G401.6 (cell line): ENCODE data around the gene HSPB6.
"Not testable (repeated sequence)": the region's sequence is repeated elsewhere in the genome, so short reads cannot be mapped to it uniquely, and the experiment has no call there.

ENCODE experiments used
- FAIRE-seq: peaks from 2 replicates; lab custom pipeline; 2012; peaks lifted over from hg19 to GRCh38; lab: Jason Lieb, UNC

Gene HSPB6

DNA sequence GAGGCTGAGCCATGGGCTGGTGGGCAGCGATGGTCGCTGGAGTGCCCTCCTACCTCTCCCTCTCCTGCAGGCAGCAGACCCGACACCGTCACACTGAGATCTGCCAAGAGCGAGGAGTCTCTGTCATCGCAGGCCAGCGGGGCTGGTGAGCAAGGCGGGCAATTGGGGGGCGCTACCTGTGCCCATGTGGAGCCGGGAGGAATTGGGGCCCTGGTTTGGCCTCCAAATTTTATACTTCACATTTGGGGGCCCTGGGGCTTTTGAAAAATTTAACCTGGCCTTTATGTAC, 28.5 kb upstream of the HSPB6 start:
- no peak for FAIRE-seq

DNA sequence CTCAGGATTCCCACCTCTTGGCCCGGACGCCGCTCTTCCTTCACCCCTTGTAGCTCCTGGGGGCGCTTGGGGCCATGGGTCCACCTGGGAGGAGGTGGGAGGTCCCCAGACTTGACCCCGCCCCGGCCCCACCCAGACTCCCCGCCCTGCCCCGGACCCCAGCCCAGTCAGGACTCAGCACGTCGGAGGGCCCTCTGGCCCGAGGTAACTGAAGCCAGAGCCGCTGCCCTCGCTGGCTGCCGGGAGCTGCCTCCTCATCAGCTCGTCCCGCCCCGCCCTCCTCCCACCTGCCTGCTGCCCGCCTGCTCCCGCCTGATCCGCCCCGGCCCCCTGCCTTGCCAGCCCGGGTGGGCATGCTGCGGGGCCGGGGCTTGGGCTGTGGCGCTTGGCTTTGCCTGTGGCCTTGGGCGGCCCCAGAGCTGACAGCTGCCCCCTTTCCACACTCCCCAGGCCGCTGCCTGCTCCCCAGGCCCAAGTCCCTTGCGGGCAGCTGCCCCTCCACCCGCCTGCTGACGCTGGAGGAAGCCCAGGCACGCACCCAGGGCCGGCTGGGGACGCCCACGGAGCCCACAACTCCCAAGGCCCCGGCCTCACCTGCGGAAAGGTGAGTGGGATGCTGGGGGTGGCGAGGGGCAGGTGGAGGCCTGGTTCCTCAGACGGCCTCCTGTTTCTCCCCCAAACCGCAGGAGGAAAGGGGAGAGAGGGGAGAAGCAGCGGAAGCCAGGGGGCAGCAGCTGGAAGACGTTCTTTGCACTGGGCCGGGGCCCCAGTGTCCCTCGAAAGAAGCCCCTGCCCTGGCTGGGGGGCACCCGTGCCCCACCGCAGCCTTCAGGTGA, 27.9 kb upstream of the HSPB6 start:
- FAIRE-seq = no peak

- no peak for FAIRE-seq
These were observed 26.9 kb upstream of the HSPB6 start for GRCh38 chr19:35783469-35784434.

DNA sequence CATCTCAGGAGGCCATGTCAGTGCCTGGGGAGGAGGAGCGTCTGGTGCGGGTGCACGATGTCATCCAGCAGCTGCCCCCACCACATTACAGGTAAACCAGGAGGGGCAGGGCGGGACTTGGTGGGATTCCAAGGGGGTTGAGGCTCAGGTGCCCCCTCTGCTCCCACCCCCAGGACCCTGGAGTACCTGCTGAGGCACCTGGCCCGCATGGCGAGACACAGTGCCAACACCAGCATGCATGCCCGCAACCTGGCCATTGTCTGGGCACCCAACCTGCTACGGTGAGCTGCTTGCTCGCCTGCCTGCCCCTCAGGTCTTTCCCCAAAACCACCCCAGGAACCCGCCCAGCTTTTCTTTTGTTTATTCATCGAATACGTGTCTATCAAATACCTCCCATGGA, 25.8 kb upstream of the HSPB6 start:
- no peak for FAIRE-seq

DNA sequence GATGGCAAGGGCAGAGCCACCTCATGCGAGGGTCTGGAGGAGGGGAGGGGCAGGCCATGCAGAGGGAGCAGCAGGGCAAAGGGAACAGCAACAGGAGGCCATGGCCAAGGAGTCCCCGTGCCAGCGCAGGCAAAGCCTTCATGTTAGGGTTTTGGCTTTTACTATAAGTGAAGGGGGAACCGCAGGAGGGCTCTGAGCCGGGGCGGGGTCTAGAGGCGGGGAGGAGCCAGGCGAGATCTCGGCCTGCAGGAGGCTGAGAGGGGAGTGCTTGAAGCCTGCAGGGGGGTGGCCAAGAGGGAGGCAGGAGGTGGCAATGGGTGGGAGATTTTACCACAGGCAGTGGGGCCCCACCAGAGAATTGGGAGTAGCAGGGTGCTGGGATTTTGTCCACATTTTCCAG, 24.8 kb upstream of the HSPB6 start:
- FAIRE-seq = no peak

GRCh38 chr19:35780717-35781116, 23.9 kb upstream of the HSPB6 start:
- no peak for FAIRE-seq

DNA sequence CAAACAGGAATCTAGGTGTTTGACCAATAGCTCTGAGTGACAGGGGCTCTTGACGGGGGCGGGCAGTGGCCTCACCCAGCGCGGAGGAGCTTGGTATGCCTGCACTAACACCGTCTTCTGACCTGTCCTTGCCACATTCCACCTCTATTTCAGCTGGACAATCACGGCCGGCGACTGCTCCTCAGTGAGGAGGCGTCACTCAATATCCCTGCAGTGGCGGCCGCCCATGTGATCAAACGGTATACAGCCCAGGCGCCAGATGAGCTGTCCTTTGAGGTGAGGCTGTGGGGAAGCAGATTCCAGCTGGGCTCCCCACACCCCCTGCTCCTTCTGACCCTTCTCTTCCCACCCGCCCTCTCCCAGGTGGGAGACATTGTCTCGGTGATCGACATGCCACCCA, 23.2 kb upstream of the HSPB6 start:
- no peak for FAIRE-seq

DNA sequence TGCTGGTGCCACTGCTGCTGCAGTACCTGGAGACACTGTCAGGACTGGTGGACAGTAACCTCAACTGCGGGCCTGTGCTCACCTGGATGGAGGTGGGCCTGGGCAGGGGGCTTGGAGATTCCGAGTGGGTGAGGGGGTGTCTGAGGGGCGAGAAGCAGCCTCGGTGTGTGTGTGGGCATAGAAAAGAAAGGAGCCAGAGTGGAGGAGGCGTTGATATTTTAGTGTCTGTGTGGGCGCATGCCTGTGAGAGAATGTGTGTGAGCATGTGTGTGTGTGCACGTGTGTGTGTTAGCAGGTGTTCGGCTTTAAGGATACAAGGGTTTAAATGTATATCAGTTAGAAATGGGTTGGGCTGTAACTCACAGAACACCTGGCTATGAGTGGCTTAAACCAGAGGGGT, 22.2 kb upstream of the HSPB6 start:
- FAIRE-seq = no peak

DNA sequence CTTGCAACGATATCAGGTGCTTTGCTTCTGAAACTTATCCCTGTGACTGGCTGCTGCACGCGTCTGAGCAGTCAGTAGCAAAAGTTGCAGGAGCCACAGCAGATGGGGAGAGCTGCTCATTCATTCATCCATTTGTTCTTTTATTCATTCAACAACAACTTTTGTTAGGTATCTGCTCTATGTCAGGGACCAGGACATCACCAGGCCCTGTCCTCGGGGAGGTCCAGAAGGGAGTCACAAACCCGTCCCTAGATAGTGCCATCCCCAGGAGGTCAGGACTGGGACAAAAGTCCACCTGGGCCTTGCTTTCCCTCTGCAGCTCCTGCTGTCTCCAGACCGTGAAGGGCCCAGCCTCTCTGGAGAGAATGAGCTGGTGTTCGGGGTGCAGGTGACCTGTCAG, 21.1 kb upstream of the HSPB6 start:
- FAIRE-seq = no peak

GRCh38 chr19:35777086-35777841, 20.4 kb upstream of the HSPB6 start:
- FAIRE-seq = no peak

GRCh38 chr19:35776102-35776788, 19.4 kb upstream of the HSPB6 start:
- no peak for FAIRE-seq

DNA sequence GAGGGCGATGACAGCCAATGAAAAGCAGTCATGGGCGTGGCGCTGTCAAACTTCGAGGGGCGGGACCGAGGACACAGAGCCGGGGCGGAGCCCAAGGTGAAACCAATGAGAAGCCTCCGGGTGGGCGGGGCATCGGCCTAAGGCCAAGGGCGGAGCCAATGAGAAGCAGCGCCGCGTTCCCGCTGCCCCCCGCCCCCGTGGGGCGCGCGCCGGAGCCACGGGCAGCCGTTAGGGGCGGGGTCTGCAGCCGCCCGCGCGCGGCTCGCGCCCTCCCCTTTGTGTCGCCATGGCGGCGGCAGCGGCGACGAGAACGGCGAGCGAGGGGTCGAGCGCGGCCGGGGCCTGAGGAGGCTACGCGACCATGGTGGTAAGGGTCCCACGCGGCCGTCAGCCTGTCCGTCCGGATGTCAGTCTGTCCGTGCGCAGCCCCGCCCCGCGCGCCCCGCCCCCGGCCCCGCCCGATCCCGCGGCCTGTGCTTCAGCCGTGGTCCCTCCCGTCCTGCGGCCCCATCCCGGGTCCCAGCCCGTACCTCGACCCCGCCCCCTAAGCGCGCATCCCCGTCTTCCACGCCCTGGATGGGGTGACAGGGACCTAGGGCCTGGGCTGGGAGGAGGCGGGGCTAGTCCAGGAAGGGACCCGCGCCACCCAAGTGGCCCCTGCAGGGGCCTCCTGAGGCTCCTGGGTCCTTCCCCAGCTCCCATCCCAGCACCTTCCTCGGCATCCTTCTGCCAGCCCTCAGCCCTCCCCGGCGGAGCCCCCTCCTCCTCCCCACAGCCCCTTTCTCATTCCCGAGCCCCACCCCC, 18.7 kb upstream of the HSPB6 start, which contains the start of gene ARHGAP33:
ARHGAP33 (plus strand) TSS at position 267 of the 804 bp plus-strand sequence; CDS start at position 362, 95 bp downstream.
- FAIRE-seq = peak; percentile 96

DNA sequence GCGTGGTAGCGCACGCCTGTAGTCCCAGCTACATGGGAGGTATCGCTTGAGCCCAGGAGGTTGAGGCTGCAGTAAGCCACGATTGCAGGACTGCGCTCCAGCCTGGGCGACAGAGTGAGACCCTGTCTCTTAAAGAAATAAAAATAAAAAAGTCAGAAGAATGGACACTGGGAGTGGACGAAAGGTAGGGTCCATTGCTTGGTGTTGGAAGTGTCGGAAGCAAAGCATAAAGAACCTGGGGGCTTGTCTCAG, 18.1 kb upstream of the HSPB6 start:
- FAIRE-seq = no peak

DNA sequence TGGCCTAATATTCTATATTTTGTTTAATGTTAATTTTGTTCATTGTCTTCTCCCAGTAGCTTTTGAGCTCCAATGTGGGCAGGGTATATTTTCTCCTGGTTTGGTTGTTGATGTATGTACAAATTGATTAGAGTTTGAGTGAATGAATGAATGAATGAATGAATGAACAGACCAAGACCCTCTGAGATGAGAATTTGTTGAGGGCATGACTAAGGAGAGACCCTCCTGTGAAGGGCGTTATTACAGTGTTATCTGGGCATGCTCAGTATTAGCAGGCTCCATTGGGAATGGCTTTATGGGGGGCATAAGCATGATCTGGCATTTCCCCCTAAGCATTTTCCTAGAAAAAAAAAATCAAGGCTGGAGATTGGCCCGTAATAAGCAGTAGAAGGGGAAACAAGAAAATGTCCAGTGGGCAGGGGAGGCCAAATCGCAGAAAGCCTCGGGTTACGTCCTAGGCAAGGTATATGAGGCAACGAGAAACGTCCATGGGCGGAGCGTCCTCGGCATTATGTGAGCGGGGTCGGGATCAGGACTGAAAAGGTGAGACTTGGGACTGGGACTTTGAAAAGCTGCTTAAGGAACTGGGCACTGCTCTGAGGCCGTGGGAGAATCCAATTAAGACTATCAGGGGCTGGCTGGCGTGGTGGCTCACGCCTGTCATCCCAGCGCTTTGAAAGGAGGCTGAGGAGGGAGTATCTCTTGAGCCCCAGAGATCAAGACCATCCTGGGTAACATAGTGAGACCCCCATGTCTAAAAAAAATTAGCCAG, 17.6 kb upstream of the HSPB6 start:
- FAIRE-seq = no peak

DNA sequence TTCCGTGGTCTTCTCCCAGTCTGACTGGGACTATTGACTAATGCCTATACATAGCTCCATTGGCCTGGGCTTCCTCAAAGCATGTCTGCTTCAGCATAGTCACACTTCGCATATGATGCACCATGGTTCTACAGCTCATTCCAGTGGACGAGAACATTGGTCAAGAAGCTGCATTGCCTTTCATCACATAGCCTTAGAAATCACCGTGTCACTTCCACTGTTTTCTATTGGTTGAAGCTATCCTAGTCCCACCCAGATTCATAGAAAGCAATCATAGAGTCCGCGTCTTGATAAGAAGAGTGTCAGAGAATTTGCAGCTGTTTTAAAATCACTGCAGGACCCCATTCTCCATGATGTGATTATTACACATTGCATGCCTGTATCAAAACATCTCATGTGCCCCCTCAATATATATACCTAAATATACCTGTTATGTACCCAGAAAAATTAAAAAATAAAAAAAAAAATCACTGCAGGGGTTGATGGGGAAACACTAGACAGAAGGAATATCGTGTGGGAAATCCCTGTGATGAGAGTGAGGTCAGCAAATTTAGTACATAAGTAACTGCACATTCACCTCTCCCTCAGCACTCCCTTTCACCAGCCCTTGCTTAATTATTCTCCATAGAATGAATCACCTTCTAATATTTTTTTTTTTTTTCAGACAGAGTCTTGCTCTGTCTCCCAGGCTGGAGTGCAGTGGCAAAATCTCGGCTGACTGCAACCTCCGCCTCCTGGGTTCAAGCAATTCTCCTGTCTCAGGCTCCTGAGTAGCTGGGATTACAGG, 16.4 kb upstream of the HSPB6 start:
- FAIRE-seq = no peak

- not testable (repeated sequence) for FAIRE-seq
These were observed 15.5 kb upstream of the HSPB6 start for GRCh38 chr19:35772362-35772761.

- no peak for FAIRE-seq
These were observed 11.2 kb upstream of the HSPB6 start for GRCh38 chr19:35768082-35768421.

DNA sequence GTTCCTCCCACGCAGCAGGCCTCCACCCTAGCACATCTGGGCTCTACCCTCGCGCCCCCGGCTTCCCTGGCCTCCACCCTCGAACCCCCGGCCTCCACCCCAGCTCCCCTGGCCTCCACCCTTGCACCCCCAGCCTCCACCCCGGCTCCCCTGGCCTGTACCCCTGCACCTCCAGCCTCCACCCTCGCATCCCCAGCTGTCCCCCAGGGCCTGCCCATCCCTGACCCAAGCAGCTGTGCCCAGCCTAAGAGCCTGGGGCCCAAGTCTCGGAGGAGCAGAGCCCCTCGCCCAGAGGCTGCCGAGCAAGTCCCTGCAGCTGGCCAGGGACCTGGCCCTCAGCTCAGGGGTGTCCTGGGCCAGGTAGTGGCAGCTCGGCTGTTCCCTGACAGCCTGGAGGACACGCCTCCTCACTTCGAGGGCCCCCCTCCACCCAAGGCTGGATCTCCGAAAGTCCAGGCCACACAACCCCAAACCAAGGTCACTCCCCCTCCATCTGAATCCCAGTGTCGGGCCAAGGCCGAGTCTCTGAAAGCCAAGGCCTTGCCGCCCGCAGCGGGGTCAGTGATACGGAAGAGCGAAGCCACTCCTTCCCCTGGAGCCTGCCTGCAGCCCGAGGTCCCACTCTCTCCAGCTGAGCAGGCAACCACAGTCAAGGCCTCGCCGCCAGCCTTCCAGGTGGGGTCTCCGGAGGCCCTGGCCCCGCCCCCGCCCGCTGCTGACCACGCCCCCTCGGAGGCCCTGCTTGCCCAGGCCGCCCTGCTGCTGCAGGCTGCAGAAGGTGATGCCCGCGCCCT, 10.7 kb upstream of the HSPB6 start:
- FAIRE-seq = no peak

DNA sequence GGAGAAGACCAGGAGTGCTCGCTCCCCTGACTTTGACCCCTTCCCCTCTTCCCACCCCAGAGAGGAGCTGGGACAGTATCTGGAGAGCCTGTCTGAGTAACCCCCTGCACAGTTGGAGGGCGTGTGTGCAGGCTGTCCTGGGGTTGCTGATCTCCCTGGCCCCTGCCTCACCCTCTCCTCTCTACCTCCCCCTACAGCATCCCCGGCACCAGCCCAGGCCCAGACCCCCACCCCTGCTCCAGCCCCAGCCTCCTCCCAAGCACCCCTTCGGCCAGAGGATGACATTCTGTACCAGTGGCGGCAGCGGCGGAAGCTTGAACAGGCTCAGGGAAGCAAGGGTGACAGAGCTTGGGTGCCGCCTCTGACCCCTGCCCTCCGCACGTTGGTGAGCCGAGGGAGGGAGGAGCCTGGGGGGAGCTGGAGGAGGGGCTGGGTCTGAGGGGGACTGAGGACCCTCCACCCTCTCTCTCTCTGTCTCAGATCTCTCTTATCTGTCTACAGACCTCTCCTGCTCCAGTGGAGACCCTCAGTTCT, 9.8 kb upstream of the HSPB6 start:
- FAIRE-seq = no peak
